HG03439 (cell line): ENCODE measurements around the gene ACTR1A.
A peak's percentile ranks its signal among the peaks of the same experiment; 100 is the strongest.
"Not testable (repeated sequence)": the region's sequence is repeated elsewhere in the genome, so short reads cannot be mapped to it uniquely, and the experiment has no call there.

Experiments used
- ATAC-seq: cut with Tn5 transposase; IDR thresholded peaks from one replicate; pipeline ENCODE4 v1.9.1; 2021; ENCODE audit warnings: mild to moderate bottlenecking, moderate library complexity; ENCODE audit not compliant: unreplicated experiment

The ACTR1A gene

DNA sequence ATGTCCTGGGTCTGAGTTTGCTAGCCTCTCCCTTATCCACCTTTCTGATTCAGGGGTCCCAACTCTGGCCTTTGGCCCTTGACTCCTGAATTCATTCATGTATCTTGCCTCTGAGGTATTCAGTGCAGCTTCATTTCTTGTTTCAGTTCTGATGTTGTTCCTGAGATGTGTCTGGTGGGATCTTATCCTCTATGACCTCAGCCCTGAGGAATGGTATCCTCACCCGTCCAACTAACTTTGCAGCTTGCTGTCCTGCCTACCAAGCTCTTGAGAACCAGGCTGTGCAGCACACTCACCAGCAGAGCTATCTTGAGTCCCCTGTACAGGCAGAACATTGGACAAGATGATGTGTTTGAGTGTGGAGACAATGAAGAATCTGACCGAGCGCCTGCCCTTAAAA, 15.0 kb upstream of the ACTR1A start:
- no peak for ATAC-seq

GRCh38 chr10:102515724-102516123, 13.2 kb upstream of the ACTR1A start:
- ATAC-seq = no peak

DNA sequence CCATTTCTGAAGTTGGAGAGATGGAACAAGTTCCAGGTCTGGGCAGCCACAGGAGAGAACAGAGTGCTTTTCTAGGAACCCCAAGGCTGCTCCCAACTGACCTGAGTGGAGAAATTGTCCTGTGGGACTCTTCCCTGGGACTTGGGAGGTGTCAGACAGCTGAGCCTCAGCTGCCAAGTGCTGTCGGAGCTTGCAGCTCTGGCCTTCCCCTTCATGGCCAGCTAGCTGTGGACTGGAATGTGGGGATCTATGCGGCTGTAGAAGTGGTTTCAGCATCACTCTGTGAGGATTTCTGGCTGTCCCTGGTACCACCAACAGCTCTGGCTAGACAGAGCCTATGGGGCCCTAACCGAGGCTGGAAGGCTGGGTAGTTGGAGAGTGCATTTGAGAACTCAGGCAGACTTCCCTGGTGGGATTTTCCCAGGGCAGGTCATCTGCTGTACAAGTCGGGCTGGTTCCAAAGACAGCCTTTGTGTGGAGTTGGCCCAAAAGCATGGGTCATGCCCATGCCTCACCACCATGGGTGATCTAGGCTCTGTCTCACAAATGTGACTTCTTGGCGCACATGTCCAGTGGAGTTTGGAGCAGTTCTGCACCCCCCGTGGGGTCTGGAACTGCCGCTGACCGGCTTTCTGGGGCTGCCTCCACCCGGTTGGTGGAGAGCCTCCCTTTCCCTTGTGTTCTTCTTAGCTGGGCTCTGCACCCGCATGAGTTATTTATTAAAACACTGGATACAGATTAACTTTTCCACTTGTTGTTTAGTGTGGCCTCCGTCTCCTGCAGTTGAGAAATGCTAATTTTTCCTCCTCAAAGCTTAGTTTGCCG, 12.2 kb upstream of the ACTR1A start:
- ATAC-seq = no peak

DNA sequence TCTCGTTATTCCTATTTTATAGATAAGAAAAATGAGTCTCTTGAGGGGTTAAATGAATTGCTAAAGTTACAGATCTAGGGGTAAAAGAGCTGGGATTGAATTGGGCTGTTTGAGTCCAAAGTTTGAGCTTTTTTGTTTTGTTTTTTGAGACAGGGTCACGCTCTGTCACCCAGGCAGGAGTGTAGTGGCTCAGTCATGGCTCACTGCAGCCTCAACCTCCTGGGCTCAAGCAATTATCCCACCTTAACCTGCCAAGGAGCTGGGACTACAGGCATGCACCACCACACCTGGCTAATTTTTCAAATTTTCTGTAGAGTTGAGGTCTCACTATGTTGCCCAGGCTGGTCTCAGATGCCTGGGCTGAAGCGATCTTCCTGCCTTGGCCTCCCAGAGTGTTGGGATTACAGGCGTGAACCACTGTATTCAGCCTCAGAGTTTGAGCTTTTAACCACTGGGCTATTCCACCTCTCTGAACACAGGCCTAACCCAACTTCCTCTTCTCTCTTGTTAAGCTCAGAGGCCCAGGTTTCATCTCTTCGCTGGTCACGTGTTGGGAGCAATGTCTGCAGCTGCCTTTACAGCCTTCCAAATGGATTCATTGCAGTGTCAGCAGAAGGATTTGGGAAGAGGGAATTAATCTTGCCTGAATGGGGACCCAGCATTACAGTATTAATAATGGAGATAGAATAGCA, 9.2 kb upstream of the ACTR1A start:
- ATAC-seq = no peak

DNA sequence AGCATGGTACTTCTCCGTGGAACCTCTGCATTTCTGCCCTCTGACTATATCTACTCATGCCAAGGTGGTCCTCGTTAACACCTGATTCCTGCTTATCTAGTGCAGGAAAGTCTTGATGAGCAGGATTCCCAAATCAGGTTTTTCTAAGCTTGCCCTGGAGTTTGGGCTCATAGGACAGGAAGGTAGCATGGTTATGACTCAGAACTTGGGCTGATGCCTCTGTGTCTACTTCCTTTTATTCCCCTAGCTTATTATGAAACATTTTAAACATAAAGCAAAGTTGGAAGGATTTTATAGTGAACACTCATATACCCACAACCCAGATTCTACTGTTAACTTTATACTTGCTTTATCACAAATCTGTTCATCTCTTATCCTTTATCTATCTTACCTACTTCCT, 6.9 kb upstream of the ACTR1A start:
- no peak for ATAC-seq

GRCh38 chr10:102508506-102508905, 6.0 kb upstream of the ACTR1A start:
- no peak for ATAC-seq

GRCh38 chr10:102507521-102507920, 5.0 kb upstream of the ACTR1A start:
- ATAC-seq = no peak

- no peak for ATAC-seq
Observed at GRCh38 chr10:102505462-102506115, 3.1 kb upstream of the ACTR1A start.

GRCh38 chr10:102504976-102505300, 2.4 kb upstream of the ACTR1A start:
- ATAC-seq = no peak

DNA sequence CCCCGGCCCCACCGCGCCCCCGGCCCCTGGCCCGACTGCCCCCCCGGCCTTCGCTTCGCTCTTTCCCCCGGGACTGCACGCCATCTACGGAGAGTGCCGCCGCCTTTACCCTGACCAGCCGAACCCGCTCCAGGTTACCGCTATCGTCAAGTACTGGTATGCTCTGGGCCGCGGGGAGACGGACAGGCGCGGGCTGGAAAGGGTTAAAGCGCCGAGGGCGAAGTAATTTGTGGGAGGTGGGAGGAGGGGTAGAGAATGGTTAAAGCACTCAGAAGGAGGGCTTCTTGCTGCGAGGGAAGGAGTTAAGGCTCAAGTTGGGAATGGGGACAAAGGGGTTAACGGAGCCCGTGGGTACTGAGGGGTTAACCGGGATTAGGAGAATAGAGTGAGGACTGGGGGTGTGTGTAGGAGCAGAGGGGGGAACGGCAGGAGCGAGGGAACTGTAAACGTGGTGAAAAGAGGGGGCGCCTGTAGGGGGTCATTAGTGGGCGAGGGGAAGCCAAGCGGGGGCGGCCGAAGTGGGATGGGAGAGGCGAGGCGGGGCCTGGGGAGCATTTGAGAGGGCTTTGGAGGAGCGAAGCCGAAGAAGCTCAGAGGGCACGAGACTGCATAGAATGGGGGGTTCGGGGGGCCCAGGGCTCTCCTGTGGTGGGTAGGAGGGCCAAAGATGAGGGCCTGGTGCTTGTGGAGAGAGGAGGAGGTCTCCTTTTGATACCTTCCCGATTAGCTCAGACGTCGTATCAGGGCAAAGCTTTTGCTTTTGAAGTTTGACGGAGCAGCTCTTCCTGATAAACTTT, 1.9 kb upstream of the ACTR1A start:
- ATAC-seq = no peak

DNA sequence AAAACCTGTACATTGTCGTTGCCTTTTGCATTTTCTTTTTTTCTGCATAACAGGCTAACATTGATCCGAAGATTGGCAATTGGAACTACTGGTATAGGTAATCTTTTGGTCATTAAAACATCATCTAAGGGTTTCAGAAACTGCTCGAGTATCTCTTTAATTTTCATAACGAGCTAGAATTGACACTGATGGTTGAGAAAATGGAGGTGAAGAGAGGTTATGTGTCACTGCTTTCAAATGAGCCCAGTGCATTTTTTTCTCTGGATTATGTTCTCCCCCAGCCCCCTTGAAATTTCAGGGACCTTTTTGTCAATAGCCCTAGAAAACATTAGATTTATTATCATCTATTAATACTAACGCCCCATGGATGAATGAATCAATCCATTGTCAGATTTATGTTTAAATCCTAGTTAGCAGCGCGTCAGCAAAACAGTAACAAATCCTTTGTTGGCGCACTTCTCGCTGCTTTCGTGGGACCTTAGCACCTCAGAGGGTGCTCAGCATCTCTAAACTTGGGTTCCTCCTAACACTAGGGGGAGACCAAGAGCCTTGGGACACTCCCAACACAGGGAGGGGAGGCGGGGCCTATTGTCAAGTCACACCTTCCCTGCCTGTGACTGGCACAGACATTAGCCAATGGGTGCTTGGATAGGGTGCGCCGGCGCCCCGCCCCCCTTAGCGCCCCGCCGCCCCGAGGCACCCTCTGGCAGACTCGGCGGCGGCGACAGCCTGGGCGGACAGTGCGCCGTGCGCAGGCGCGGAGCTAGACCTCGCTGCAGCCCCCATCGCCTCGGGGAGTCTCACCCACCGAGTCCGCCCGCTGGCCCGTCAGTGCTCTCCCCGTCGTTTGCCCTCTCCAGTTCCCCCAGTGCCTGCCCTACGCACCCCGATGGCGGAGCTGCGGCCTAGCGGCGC, 1.0 kb upstream of the ACTR1A start, which contains the start of gene SUFU:
Gene SUFU (plus strand): TSS at position 709 of the 915 bp plus-strand sequence. CDS start 181 bp downstream, at position 890.
- peak; percentile 65 for ATAC-seq

DNA sequence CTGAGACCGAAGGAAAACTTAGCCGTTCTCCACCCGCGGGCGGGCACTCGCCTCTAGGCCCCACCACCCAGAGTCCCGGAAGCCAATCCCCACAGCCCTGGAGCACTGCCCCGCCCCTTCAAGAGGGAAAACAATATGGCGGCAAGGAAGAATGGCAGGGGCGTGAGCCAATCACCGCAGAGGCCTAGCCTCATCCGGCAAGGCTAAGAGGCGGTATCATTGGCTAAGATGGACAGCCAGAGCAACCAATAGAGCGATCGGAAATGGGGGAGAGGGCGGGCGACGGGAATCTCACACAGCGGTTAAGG, 529 bp downstream of the ACTR1A start:
- ATAC-seq = peak; percentile 70

DNA sequence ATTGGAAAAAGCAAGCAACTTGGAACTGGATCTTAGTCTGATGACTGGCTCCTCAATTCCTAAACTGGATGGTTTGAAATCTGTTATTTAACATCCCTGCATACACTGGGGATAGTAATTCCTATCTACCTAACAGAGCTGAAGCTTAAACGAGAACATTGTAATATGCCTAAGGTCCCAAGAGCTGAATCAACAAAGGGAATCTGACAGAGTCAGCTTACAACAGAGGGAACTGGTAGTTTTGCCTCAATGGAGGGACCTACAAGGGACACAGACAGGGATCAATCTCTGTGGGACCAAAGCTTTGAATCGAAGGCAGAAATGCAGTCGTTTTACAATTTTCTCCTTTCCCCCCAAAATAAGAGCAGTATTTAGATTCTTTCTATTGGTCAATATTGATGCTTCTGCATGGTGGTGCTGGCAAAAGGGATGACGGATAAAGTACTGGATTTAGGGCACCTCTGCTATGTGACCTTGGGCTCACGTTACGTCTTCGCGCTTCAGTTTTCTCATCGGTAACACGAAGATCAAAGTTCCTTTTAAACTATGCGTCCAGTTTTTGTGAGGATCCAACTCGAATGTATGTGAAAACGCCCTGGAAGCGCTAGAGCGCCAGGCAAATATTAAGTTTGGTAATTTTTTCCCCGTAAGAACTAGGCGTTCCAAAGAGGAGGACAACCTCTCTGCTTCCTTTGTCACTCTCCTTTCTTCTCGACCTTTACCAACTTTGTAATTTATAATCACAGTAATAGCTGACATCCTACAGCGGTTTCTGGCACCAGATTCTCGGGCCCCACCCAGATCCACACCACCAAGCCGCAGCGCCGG, 1.1 kb downstream of the ACTR1A start:
- no peak for ATAC-seq

DNA sequence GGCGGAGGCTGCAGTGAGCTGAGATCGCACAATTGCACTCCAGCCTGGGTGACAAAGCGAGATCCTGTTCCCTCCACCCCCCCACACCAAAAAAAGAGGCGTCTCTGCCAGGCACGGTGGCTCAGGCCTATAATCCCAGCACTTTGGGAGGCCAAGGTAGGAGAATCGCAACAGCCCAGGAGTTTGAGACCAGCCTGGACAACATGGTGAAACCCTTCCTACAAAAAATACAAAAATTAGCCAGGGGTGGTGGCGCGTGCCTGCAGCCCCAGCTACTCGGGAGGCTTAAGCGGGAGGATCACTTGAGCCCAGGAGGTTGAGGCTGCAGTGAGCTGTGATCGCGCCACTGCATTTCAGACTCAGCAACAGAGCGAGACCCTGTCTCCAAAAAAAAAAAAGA, 1.8 kb downstream of the ACTR1A start:
- not testable (repeated sequence) for ATAC-seq

DNA sequence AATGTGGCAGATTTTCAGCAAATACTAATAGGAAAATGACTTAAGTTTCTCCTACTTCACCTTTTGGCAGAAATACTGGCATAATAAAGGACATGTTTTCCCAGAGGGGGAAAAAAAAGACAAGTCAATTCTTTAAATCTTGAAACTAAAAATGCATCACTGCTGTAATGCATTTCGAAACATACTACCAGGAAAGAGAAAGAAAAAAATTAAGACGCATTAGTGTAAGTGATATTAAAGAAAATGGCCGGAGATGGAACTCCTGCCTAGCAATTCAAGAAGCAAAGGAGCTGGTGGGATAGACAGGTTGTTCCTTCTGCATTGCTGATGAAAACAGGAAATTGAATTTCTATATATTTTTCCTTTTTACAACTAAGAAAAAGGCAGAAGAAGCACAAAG, 3.2 kb downstream of the ACTR1A start:
- no peak for ATAC-seq

DNA sequence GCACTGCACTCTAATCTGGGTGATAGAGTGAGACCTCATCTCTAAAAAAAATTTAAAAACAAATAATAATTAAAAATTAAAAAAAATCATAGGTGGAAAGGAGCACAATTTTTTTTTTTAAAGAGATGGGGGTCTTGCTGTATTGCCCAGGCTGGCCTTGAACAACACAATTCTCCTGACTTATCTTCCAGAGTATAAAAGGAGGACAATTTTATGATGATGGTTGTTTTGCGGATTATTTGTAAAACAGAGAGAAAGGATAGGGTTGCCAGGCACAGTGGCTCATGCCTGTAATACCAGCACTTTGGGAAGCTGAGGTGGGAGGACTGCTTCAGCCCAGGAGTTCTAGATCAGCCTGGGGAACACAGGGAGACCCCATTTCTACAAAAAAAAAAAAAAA, 5.0 kb downstream of the ACTR1A start:
- no peak for ATAC-seq

GRCh38 chr10:102493771-102494170, 8.7 kb downstream of the ACTR1A start:
- no peak for ATAC-seq

GRCh38 chr10:102492983-102493382, 9.5 kb downstream of the ACTR1A start:
- no peak for ATAC-seq

DNA sequence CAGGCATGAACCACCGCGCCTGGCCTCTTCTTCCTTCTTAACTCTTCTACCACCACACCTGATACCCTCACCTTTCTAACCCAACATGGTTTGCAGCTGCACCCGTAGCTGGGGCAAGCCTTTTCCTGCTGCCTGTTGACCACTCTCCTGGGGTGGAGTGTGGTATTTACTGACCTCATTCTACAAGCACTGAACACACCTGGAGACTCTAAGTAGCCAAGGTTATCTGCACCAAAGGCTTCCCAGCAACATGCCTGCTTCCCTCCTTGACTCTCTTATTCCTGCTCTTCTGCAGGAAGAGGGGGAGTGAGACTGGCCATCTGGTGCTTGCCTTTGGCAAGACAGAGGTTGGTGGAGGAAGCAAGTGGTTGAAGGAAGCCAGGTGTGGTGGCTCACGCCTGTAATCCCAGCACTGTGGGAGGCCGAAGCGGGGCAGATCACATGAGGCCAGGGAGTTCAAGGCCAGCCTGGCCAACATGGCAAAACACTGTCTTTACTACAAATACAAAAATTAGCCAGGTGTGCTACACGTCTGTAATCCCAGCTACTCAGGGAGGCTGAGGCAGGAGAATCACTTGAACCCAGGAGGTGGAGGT, 10.1 kb downstream of the ACTR1A start:
- ATAC-seq = no peak
